GM18507 (cell line): ENCODE results near the gene ITFG1.

Source experiments
- DNase-seq: peaks from one replicate; pipeline ENCODE4 v3.0.0; 2011; ENCODE audit warnings: low read depth; ENCODE audit not compliant: insufficient read length; ENCODE audit errors: extremely low spot score
- FAIRE-seq: peaks from 2 replicates; lab custom pipeline; 2011; peaks lifted over from hg19 to GRCh38; lab: Jason Lieb, UNC

The ITFG1 gene

GRCh38 chr16:47460711-47461597 lies at the start of gene ITFG1, which contains the start of gene PHKB:
Gene ITFG1, minus strand, starts transcription at chr16:47461063. Its CDS starts 18 bp downstream, at chr16:47461045.
Gene PHKB, plus strand, starts transcription at chr16:47461331. Its CDS starts 20 bp downstream, at chr16:47461351.
- peak; percentile 73 for FAIRE-seq
- DNase-seq = peak; percentile 66

GRCh38 chr16:47507701-47508100 lies 46.8 kb upstream of the ITFG1 start:
- FAIRE-seq = no peak

GRCh38 chr16:47506800-47507199 lies 45.9 kb upstream of the ITFG1 start:
- DNase-seq = no peak
- FAIRE-seq = peak; percentile 70

More at GRCh38 chr16:47507701-47508100, 46.8 kb upstream of the ITFG1 start:
- DNase-seq = no peak

- FAIRE-seq = no peak
- DNase-seq = no peak
Measured at GRCh38 chr16:47504599-47504998, 43.7 kb upstream of the ITFG1 start.

GRCh38 chr16:47503936-47504335 lies 43.1 kb upstream of the ITFG1 start:
- DNase-seq = no peak
- no peak for FAIRE-seq

- no peak for DNase-seq
- no peak for FAIRE-seq
Measured at GRCh38 chr16:47499700-47500264, 38.9 kb upstream of the ITFG1 start.

GRCh38 chr16:47499080-47499699 lies 38.3 kb upstream of the ITFG1 start:
- DNase-seq (no peak), FAIRE-seq (no peak)

- DNase-seq (no peak), FAIRE-seq (no peak)
Measured at GRCh38 chr16:47493381-47494337, 32.8 kb upstream of the ITFG1 start.

GRCh38 chr16:47492428-47493377 lies 31.8 kb upstream of the ITFG1 start:
- DNase-seq (peak; percentile 40), FAIRE-seq (peak; percentile 97)

GRCh38 chr16:47492036-47492427 lies 31.2 kb upstream of the ITFG1 start:
- FAIRE-seq = no peak
- DNase-seq = no peak

- FAIRE-seq (no peak), DNase-seq (no peak)
Measured at GRCh38 chr16:47490471-47490870, 29.6 kb upstream of the ITFG1 start.

GRCh38 chr16:47488051-47488450 lies 27.2 kb upstream of the ITFG1 start:
- FAIRE-seq (peak; percentile 48), DNase-seq (no peak)

GRCh38 chr16:47486856-47487255 lies 26.0 kb upstream of the ITFG1 start:
- DNase-seq = no peak
- peak; percentile 81 for FAIRE-seq

GRCh38 chr16:47483616-47484015 lies 22.8 kb upstream of the ITFG1 start:
- DNase-seq (no peak), FAIRE-seq (peak; percentile 5)

- FAIRE-seq = peak; percentile 78
- DNase-seq = no peak
Measured at GRCh38 chr16:47481698-47482374, 21.0 kb upstream of the ITFG1 start.

- peak; percentile 60 for FAIRE-seq
- no peak for DNase-seq
Measured at GRCh38 chr16:47480410-47480809, 19.5 kb upstream of the ITFG1 start.

GRCh38 chr16:47477679-47478078 lies 16.8 kb upstream of the ITFG1 start:
- DNase-seq (no peak), FAIRE-seq (no peak)
